Measurements from ENCODE around the gene SCD.

Gene SCD

GRCh38 chr10:100401631-100402328, 54.7 kb downstream of the SCD start:
- no peak for DNase-seq (ENCODE audit: low read depth)

- DNase-seq (ENCODE audit: low read depth), result no peak
These were observed 56.7 kb downstream of the SCD start for GRCh38 chr10:100403734-100404133.

- no peak for DNase-seq (ENCODE audit: low read depth)
These were observed 66.1 kb downstream of the SCD start for GRCh38 chr10:100413173-100413572.
